OCI-LY7 (cell line): ENCODE data around the gene NUTM1. TPM values are rescaled to one million over a fixed set of nuclear protein-coding genes. Genes with fewer than 3 reads are reported as not detected.

Experiments
- BruUV-seq: library from RNA; stranded (reverse); fragments of 400-500 nt; replicated peaks from 2 replicates; lab custom pipeline; 2021; lab: Mats Ljungman, UMichigan
- CTCF ChIA-PET: fragments of 300-600 bp; sonication (Branson Sonifier 250); formaldehyde crosslinking; loops from one replicate; lab custom pipeline; 2022; ENCODE audit warnings: antibody characterized with exemption; ENCODE audit not compliant: unreplicated experiment; lab: Charles Lee
- POLR2A ChIA-PET: fragments of 300-600 bp; sonication (Branson Sonifier 250); formaldehyde crosslinking; loops from one replicate; lab custom pipeline; 2022; ENCODE audit warnings: antibody characterized with exemption; lab: Charles Lee
- DNase-seq: peaks from one replicate; pipeline ENCODE4 v3.0.0-alpha.2; 2015; ENCODE audit warnings: low spot score
- H2AFZ ChIP-seq: fragments of 200-600 bp; sonication (generic), shearing (Covaris generic); 2 replicates; pipeline ENCODE4 v1.6.1; 2014; ENCODE audit warnings: mild to moderate bottlenecking, antibody characterized with exemption, low read length, moderate library complexity
- H3K27ac ChIP-seq: fragments of 200-600 bp; sonication (generic); 2 replicates; pipeline ENCODE4 v1.5.1; 2014; ENCODE audit warnings: mixed run types, low read depth, mild to moderate bottlenecking, moderate library complexity, low read length, inconsistent platforms; ENCODE audit not compliant: poor library complexity, severe bottlenecking
- H3K36me3 ChIP-seq: fragments of 200-600 bp; sonication (generic); 2 replicates; pipeline ENCODE4 v1.6.1; 2014; ENCODE audit warnings: mild to moderate bottlenecking, antibody characterized with exemption, low read length, moderate library complexity, mixed read lengths; ENCODE audit not compliant: insufficient read depth
- H3K4me1 ChIP-seq: fragments of 200-600 bp; sonication (generic); 2 replicates; pipeline ENCODE4 v1.5.1; 2014; ENCODE audit warnings: mild to moderate bottlenecking, low read length; ENCODE audit not compliant: insufficient read depth, poor library complexity, severe bottlenecking
- H3K4me2 ChIP-seq: fragments of 200-600 bp; sonication (generic); 2 replicates; pipeline ENCODE4 v1.6.1; 2014; ENCODE audit warnings: mild to moderate bottlenecking, low read length
- H3K4me3 ChIP-seq: fragments of 200-600 bp; sonication (generic); 2 replicates; pipeline ENCODE4 v1.5.1; 2014; ENCODE audit warnings: mild to moderate bottlenecking, low read depth, low read length; ENCODE audit not compliant: poor library complexity, severe bottlenecking
- H3K79me2 ChIP-seq: fragments of 200-600 bp; sonication (generic); 2 replicates; pipeline ENCODE4 v1.6.1; 2016; ENCODE audit warnings: low read depth, mild to moderate bottlenecking, low read length, moderate library complexity, mixed read lengths; ENCODE audit not compliant: insufficient read depth
- H3K9me2 ChIP-seq: fragments of 200-600 bp; sonication (generic); 2 replicates; pipeline ENCODE4 v1.6.1; 2016; ENCODE audit warnings: mild to moderate bottlenecking, low read length, mixed read lengths; ENCODE audit not compliant: insufficient read depth
- H3K9me3 ChIP-seq: fragments of 200-600 bp; sonication (generic); 2 replicates; pipeline ENCODE4 v1.6.1; 2014; ENCODE audit warnings: mild to moderate bottlenecking, mixed run types, low read length, mixed read lengths
- H4K20me1 ChIP-seq: fragments of 200-600 bp; sonication (generic); 2 replicates; pipeline ENCODE4 v1.6.1; 2014; ENCODE audit warnings: mild to moderate bottlenecking, antibody characterized with exemption, low read length, moderate library complexity, mixed read lengths; ENCODE audit not compliant: insufficient read depth
- EZH2phosphoT487 ChIP-seq: fragments of 200-600 bp; sonication (generic); IDR thresholded peaks from 2 replicates; pipeline ENCODE4 v1.6.1; 2018; ENCODE audit warnings: low read depth, borderline replicate concordance, mild to moderate bottlenecking, mixed run types, antibody characterized with exemption, low read length, moderate library complexity, mixed read lengths
- intact Hi-C: fragments of 100-400 bp; cut with micrococcal nuclease; formaldehyde crosslinking; loops from one replicate; pipeline ENCODE4 v1.10.0; 2022; ENCODE audit not compliant: unreplicated experiment
- total RNA-seq, 2 experiments: library from RNA; depleted of rRNA in 1 of 2; stranded (reverse); fragments of >200 nt in 1 of 2; shearing (Covaris generic) in 1 of 2; gene quantifications; 2 replicates each; pipeline ENCODE4 v1.2.3, GENCODE V29; 2014 to 2022
- TF ChIP-seq, protein P1 (sequence below): fragments of 200-600 bp; sonication (generic); conservative IDR thresholded peaks from 2 replicates; pipeline ENCODE4 v1.5.1; 2014; ENCODE audit warnings: mild to moderate bottlenecking, antibody characterized with exemption, low read length, moderate library complexity, mixed read lengths

The NUTM1 gene
- total RNA-seq, 2 experiments from 2014 or later, result not detected

DNA sequence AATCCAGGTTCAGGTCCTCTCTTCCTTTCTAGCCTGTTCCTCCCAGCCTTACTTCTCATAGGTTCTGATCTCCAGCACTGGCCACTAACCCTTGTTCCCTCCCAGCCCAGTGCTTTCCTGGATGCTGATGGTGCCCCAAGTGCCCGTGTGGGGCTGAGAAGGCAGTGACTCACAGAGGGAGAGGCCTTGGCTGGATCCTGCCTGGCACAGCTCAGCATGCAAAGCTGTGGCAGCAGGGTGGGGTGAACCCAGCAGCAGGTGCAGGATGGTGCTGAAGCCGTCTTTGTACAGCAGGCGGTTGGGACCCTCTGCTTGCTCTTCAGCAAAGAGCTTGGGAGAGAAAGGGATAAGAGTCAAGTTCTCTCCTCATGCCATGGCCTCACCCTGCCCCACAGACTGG is 16.3 kb downstream of the NUTM1 start:
- no peak overlapping the region for H3K4me3 ChIP-seq
- no peak for TF ChIP-seq EZH2phosphoT487
- TF ChIP-seq, protein P1, sequence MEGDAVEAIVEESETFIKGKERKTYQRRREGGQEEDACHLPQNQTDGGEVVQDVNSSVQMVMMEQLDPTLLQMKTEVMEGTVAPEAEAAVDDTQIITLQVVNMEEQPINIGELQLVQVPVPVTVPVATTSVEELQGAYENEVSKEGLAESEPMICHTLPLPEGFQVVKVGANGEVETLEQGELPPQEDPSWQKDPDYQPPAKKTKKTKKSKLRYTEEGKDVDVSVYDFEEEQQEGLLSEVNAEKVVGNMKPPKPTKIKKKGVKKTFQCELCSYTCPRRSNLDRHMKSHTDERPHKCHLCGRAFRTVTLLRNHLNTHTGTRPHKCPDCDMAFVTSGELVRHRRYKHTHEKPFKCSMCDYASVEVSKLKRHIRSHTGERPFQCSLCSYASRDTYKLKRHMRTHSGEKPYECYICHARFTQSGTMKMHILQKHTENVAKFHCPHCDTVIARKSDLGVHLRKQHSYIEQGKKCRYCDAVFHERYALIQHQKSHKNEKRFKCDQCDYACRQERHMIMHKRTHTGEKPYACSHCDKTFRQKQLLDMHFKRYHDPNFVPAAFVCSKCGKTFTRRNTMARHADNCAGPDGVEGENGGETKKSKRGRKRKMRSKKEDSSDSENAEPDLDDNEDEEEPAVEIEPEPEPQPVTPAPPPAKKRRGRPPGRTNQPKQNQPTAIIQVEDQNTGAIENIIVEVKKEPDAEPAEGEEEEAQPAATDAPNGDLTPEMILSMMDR, result no peak
- H3K27ac ChIP-seq, result no peak overlapping the region
- H3K4me2 ChIP-seq, result no peak overlapping the region
- H4K20me1 ChIP-seq, result no peaks in the 10 kb centered on the region
- no peaks in the 10 kb centered on the region for H3K9me2 ChIP-seq
- H3K9me3 ChIP-seq, result no peaks in the 10 kb centered on the region
- no peak overlapping the region for H2AFZ ChIP-seq
- ChIA-PET POLR2A (no interaction called here), CTCF (no interaction called here)
- intact Hi-C loops, result no loop called here
- peaks cover 71% of the 10 kb centered on the region for H3K36me3 ChIP-seq
- DNase-seq, result no peak
- no peaks in the 10 kb centered on the region for H3K79me2 ChIP-seq
- H3K4me1 ChIP-seq, result no peaks in the 10 kb centered on the region
- BruUV-seq, result no TSS peak

GRCh38 chr15:34360298-34360697 is 17.2 kb downstream of the NUTM1 start:
- H3K27ac ChIP-seq, result no peak overlapping the region
- H3K4me2 ChIP-seq, result no peak overlapping the region
- TF ChIP-seq, protein P1, result no peak
- TF ChIP-seq EZH2phosphoT487, result no peak
- BruUV-seq, result no TSS peak
- no peak overlapping the region for H3K4me3 ChIP-seq
- no peaks in the 10 kb centered on the region for H3K9me2 ChIP-seq
- peaks cover 2% of the 10 kb centered on the region; the same call in 1 of the 2 replicates for H3K79me2 ChIP-seq
- H2AFZ ChIP-seq, result no peak overlapping the region
- ChIA-PET POLR2A (no interaction called here), CTCF (no interaction called here)
- no peaks in the 10 kb centered on the region for H3K9me3 ChIP-seq
- intact Hi-C loops, result loop anchor here (10.0 kb wide), 2 partner anchors 145 to 325 kb away; partner anchors contain the start of genes AVEN and KATNBL1
- H3K36me3 ChIP-seq, result peaks cover 71% of the 10 kb centered on the region
- H4K20me1 ChIP-seq, result no peaks in the 10 kb centered on the region
- DNase-seq, result no peak
- H3K4me1 ChIP-seq, result peaks cover 5% of the 10 kb centered on the region

DNA sequence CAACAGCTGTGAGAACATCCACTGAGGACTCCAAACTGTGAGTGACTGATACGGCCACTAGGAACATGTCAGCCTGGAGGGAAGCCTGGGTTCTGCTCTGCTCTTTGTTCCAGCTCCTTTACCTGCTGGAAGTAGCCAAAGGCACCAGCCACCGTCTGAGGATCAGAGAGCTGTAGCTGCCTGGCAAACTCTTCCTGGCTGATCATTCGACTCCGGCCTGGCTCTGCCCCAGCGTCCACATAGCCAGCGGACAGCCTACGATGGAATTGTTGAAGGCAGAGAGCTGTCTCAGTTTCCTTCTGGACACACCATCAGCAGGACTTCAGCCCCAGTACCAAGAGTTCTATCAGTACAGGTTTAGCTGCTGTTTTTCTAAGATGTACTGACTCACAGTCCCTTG is 18.2 kb downstream of the NUTM1 start:
- H3K36me3 ChIP-seq, result peaks cover 71% of the 10 kb centered on the region
- H3K27ac ChIP-seq, result no peak overlapping the region
- H3K4me3 ChIP-seq, result no peak overlapping the region
- H3K4me2 ChIP-seq, result no peak overlapping the region
- H4K20me1 ChIP-seq, result 0 out of 2 replicates have a peak, but pooled peaks cover 7% of the 10 kb centered on the region
- H2AFZ ChIP-seq, result no peak overlapping the region
- intact Hi-C loops, result loop anchor here (10.0 kb wide), 2 partner anchors 146 to 326 kb away; partner anchors contain the start of genes AVEN and KATNBL1
- ChIA-PET POLR2A (no interaction called here), CTCF (no interaction called here)
- peaks cover 12% of the 10 kb centered on the region for H3K4me1 ChIP-seq
- DNase-seq, result no peak
- H3K79me2 ChIP-seq, result peaks cover 12% of the 10 kb centered on the region
- H3K9me3 ChIP-seq, result no peaks in the 10 kb centered on the region
- BruUV-seq, result no TSS peak
- no peak for TF ChIP-seq EZH2phosphoT487
- TF ChIP-seq, protein P1, result no peak
- H3K9me2 ChIP-seq, result no peaks in the 10 kb centered on the region
